Measurements from ENCODE around the gene HIP1R. TPM values are rescaled to one million over a fixed set of nuclear protein-coding genes. Genes with fewer than 3 reads are reported as not detected.

The HIP1R gene
- total and polyA plus RNA-seq, 2 of the 13 experiments (the other 11 are each of a cell fraction or from before 2014, with no cell fraction given), result 18.4 to 25.5 TPM

DNA sequence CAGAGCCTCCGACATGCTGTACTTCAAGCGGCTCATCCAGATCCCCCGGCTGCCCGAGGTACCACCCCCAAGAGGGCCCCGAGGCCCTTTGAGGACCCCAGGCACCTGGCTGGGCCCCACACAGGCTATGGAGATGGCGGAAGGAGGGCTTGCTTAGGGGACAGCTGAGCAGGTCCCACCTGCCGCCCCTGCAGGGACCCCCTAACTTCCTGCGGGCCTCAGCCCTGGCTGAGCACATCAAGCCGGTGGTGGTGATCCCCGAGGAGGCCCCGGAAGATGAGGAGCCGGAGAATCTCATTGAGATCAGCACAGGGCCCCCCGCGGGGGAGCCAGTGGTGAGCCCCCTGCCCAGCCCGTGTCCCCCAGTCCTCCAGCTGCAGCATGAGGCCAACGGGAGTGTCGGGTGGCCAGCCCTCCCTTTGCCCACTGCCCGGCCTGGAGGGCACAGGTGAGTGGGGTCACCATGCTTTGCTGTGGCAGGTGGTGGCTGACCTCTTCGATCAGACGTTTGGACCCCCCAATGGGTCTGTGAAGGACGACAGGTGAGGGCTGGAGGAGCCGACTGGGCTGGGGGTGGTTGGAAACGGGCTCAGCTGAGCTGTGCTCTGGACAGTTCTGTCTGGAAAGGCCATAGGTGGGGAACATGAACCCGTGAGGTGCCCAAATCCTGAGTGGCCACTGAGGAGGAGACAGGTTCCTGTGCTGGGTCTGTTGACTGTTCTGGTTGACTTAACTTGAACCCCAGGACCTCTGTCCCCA lies 20.0 kb downstream of the HIP1R start:
- no peak for FAIRE-seq
- H3K27me3 ChIP-seq (ENCODE audit: control insufficient read depth in 1 of 2, insufficient read depth in 2 of 2, low read length in 2 of 2), result no peaks in the 10 kb centered on the region
- H3K9ac ChIP-seq (ENCODE audit: insufficient read depth, low read depth, low read length), result no peak overlapping the region
- ChIA-PET POLR2A (no interaction called here), CTCF (ENCODE audit: low intra/inter-chr PET ratio, low total read pairs) (no interaction called here)
- H3K27ac ChIP-seq (ENCODE audit: extremely low read length, insufficient read depth, low read length), result no peak overlapping the region
- H2AFZ ChIP-seq (ENCODE audit: low read length), result no peak overlapping the region
- ATAC-seq, result no peak
- WGBS (ENCODE audit: low lambda C conversion rate), result 92% methylated on average over 8 of the region's 24 CpGs
- no peak overlapping the region for H3K4me2 ChIP-seq (ENCODE audit: low read depth, low read length)
- in situ Hi-C loops (cut with HindIII; ENCODE audit: extremely low pct_ligation_motif_present, low pct_unique_long_range_greater_than_20kb) (loop anchor here (25.0 kb wide), 1 partner anchor 382 kb away; the partner anchor contains the start of genes MPHOSPH9 and MTRFR), intact Hi-C loops (cut with micrococcal nuclease; ENCODE audit: unreplicated experiment) (no loop called here)
- H4K20me1 ChIP-seq (ENCODE audit: insufficient read depth, low read length), result no peaks in the 10 kb centered on the region
- BruUV-seq (replicated peaks), result no TSS peak
- no peaks in the 10 kb centered on the region for H3K9me3 ChIP-seq (ENCODE audit: low read length)
- DNase-seq (ENCODE audit: low spot score), result no peak
- TF ChIP-seq THAP11 (CRISPR knock-in tag; IDR thresholded peaks at IDR 0.05) (no peak), RXRB (CRISPR knock-in tag; IDR thresholded peaks at IDR 0.05; ENCODE audit: borderline replicate concordance) (no peak), CAMTA2 (CRISPR knock-in tag; IDR thresholded peaks at IDR 0.05; ENCODE audit: borderline replicate concordance) (no peak), TCF7L2 (IDR thresholded peaks at IDR 0.05; ENCODE audit: low read depth, low read length) (no peak), ZNF567 (CRISPR knock-in tag; IDR thresholded peaks at IDR 0.05; ENCODE audit: borderline replicate concordance) (no peak), EED (CRISPR knock-in tag; IDR thresholded peaks at IDR 0.05) (no peak), ZFX (CRISPR knock-in tag; IDR thresholded peaks at IDR 0.05; ENCODE audit: low read depth) (no peak)
- TF ChIP-seq, protein P1, sequence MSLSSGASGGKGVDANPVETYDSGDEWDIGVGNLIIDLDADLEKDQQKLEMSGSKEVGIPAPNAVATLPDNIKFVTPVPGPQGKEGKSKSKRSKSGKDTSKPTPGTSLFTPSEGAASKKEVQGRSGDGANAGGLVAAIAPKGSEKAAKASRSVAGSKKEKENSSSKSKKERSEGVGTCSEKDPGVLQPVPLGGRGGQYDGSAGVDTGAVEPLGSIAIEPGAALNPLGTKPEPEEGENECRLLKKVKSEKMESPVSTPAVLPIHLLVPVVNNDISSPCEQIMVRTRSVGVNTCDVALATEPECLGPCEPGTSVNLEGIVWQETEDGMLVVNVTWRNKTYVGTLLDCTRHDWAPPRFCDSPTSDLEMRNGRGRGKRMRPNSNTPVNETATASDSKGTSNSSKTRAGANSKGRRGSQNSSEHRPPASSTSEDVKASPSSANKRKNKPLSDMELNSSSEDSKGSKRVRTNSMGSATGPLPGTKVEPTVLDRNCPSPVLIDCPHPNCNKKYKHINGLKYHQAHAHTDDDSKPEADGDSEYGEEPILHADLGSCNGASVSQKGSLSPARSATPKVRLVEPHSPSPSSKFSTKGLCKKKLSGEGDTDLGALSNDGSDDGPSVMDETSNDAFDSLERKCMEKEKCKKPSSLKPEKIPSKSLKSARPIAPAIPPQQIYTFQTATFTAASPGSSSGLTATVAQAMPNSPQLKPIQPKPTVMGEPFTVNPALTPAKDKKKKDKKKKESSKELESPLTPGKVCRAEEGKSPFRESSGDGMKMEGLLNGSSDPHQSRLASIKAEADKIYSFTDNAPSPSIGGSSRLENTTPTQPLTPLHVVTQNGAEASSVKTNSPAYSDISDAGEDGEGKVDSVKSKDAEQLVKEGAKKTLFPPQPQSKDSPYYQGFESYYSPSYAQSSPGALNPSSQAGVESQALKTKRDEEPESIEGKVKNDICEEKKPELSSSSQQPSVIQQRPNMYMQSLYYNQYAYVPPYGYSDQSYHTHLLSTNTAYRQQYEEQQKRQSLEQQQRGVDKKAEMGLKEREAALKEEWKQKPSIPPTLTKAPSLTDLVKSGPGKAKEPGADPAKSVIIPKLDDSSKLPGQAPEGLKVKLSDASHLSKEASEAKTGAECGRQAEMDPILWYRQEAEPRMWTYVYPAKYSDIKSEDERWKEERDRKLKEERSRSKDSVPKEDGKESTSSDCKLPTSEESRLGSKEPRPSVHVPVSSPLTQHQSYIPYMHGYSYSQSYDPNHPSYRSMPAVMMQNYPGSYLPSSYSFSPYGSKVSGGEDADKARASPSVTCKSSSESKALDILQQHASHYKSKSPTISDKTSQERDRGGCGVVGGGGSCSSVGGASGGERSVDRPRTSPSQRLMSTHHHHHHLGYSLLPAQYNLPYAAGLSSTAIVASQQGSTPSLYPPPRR (CRISPR knock-in tag; IDR thresholded peaks at IDR 0.05; ENCODE audit: borderline replicate concordance), result no peak
- no peaks in the 10 kb centered on the region for H3K79me2 ChIP-seq (ENCODE audit: insufficient read depth, low read length)
- H3K4me1 ChIP-seq (ENCODE audit: insufficient read depth, low read length), result peaks cover 14% of the 10 kb centered on the region
- H3K36me3 ChIP-seq (replicated peaks in 1 of 2; ENCODE audit: control insufficient read depth in 1 of 2, insufficient read depth in 2 of 2, low read length in 2 of 2), result peaks cover 0 to 7% of the 10 kb centered on the region in 2 experiments; a peak in 2 of 5 replicates
- H3K4me3 ChIP-seq (replicated peaks in 1 of 3; ENCODE audit: insufficient read depth in 1 of 3, low read depth in 2 of 3, low read length in 3 of 3), result no peak overlapping the region

All from HepG2 (cell line).